Measurements from ENCODE around the gene FALEC.

DNA sequence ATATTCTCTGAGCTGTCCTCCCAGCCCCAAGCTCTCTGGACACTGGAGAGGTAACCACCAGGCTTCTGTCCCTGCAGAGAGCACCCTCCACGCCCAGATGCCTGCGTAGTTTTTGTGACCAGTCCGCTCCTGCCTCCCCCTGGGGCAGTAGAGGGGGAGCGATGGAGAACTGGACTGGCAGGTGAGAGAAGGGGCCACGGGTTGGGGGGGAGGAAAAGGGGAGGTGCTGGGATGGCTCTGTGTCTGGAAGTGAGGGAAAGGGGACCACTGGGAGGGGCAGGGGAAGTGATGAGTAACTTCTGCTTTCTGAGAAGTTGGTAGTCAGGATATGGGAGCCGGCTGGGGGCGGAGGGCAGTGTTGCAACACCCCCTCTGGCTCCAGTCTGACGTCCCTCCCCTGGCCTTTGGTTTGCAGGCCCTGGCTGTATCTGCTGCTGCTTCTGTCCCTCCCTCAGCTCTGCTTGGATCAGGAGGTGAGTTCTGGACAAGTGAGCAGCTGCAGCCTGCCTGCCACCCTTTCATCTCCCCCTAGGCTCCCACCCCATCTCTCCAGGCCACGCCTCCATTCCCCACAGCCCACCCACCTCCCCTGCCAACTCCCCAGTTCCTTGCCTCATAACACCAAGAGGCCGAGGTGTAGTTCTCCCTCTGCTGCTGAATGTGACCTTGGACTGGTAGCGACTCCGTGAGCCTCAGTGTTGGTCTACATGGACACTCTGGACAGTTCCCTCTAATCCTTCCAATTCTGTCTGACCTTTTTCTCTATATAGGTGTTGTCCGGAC, 36.8 kb downstream of the FALEC start:
- TF ChIP-seq, protein P1, sequence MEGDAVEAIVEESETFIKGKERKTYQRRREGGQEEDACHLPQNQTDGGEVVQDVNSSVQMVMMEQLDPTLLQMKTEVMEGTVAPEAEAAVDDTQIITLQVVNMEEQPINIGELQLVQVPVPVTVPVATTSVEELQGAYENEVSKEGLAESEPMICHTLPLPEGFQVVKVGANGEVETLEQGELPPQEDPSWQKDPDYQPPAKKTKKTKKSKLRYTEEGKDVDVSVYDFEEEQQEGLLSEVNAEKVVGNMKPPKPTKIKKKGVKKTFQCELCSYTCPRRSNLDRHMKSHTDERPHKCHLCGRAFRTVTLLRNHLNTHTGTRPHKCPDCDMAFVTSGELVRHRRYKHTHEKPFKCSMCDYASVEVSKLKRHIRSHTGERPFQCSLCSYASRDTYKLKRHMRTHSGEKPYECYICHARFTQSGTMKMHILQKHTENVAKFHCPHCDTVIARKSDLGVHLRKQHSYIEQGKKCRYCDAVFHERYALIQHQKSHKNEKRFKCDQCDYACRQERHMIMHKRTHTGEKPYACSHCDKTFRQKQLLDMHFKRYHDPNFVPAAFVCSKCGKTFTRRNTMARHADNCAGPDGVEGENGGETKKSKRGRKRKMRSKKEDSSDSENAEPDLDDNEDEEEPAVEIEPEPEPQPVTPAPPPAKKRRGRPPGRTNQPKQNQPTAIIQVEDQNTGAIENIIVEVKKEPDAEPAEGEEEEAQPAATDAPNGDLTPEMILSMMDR (IDR thresholded peaks at IDR 0.05): peak in 1 of 3 donors; percentile 12
- TF ChIP-seq POLR2A (IDR thresholded peaks at IDR 0.05): no peak
- TF ChIP-seq POLR2AphosphoS5 (IDR thresholded peaks at IDR 0.05): peak; percentile 33 to 94 (median 63)
